GM19025 (cell line): Measurements from ENCODE around the gene LPO.

Source experiments
- ATAC-seq: cut with Tn5 transposase; IDR thresholded peaks from one replicate; pipeline ENCODE4 v1.9.1; 2021; ENCODE audit warnings: mild to moderate bottlenecking, low read depth, moderate library complexity; ENCODE audit not compliant: unreplicated experiment

The LPO gene

DNA sequence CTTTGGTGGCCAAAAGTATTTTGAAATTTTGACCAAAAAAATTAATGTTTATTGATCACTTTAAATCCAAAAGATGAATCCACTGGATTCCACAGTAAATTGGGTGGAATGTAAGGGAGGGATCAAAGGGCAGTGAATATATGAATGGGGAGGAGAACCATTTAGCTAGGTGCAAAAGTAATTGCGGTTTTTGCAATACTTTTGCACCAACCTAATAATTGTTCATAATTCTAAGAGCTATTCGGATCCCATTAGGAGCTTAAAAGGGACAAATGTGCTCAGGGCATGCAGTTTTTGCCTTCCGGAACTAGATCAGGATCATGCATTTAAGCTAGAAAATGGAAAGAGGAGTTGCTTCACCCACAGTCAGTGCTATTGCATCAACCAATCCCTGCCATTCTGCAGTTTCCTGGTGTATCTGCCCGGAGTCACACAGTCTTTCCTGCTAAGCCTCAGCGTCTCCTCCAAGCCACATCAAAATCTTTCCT, at the start of gene LPO:
Gene LPO, plus strand, starts transcription at position 438 of the 488 bp plus-strand sequence. CDS start 4,396 bp downstream, outside the sequence.
- ATAC-seq = no peak

DNA sequence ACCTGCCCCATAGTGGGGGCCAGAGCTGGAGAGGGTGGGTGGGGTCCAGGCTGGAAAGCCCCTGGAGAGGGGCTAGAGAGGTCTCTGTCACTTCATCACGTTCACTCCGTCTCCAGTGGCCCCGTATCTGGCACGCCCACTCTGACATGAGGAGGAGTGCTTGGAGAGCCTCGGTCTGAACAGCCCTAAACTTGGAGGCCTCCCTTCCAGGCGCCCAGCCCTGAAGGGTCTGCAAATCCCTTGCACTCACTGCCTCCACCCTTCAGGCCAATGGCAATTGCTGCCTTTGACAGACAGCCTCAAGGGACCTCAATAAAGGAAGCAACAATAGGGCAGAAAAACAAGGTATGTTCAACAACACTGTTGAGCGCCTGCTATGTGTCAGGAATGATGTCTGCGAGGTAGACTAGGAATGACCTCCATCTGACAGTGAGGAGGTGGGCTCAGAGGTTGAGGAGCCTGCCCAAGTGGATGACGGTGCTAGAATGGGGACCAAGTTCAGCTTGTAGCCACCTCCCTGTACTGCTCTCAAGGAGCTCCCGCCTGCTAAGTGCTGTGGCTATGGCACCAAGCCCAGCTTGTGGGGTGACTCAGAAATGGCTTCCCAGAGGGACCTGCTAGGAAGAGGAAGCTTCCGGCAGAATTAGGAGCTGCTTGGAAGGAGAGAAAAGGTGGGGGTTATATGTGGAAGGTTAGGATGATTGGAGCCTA, 48.8 kb upstream of the LPO start:
- ATAC-seq = no peak

DNA sequence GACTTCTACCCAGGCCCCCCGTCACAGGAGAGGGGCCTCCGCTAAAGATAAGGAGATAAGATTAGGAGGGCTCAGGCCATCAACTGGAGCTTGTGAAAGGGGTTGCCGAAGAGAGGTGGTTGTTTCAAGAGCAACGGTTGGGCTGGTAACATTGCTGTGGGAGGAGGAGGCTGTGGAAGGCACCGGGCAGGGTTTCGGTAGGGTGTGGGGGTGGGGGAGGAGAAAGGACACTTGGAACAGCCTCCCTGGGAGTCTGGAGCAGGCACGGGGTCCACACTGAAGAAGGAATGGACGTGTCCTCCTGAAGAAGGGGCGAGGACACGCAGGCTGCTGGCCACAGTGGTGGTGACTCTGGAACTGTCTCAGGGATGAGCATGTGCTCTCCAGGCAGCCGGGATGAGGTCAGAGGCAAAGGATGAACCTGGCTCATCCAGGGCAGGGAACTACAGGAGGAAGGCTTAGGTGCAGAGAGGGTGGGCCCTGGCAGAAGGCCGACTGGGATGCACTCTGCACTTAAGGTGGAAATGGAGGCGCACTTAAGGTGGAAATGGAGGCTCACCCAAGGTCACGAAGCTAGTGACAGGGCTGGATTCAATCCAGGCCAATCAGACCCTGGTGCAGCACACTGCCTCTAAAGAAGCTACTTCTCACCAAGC, 47.0 kb upstream of the LPO start:
- no peak for ATAC-seq

DNA sequence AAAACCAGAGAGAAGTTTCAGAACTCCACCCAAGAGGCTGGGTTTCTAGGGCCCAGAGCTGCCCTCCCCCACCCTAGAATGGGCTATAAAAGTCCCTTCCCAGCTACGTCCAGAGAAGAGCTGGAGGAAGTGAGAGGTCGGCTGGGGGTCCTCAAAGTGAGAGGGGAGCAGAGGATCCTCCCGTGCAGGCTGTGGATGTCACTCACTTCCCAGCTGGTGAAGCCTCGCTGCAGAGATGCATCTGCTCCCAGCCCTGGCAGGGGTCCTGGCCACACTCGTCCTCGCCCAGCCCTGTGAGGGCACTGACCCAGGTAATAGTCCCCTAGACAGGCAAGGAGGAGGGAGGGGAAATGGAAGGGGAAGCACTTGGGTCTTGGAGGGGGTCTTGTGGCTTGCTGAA, 45.8 kb upstream of the LPO start, which contains the start of gene EPX:
Gene EPX, plus strand, starts transcription at position 115 of the 400 bp plus-strand sequence. Its CDS starts 121 bp downstream, at position 236.
- ATAC-seq = no peak

DNA sequence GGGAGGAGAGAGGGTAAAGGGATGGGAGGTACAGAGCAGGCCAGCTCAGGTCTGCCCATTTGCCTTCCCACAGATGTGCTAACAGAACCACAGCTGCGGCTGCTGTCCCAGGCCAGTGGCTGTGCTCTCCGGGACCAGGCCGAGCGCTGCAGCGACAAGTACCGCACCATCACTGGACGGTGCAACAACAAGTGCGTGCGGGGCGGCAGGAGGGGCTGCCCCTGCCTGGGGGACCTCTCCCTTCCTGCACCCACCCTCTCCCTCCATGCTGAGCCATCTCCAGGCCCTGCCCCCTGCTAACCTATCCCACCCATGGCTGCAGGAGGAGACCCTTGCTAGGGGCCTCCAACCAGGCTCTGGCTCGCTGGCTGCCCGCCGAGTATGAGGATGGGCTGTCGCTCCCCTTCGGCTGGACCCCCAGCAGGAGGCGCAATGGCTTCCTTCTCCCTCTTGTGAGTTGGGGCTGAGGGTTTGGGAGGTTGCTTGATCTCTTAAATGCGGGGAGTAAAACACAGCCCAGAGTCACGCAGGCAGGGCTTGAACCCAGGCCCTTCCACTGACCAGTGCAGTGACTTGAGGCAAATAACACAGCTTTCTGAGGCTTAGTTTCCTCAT, 44.6 kb upstream of the LPO start:
- ATAC-seq = no peak

DNA sequence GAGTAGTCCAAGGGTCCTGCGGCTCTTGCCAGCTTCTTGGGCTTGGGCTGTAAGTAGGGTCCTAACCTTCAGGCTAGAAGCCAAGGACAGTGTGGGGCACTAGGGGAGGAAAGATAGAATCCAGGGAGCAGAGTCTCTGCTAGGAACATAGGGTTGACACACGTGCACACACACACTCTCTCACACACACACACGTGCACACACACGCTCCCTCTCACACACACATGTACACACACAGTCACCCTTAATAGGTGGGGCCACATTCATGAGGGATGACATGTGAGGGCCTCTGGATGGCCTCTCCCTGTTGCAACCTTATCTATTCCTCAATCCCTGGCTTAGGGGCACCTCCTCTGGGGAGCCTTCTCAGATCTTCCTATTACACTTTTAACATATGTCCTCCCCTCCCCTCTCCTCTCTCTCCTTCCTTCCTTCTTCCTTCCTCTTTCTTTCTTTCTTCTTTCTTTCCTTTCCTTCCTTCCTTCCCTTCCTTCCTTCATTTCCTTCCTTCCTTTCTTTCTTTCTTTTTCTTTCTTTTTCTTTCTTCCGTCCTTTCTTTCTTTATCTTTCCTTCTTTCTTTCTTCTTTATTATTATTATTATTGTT, 42.8 kb upstream of the LPO start:
- ATAC-seq = no peak

DNA sequence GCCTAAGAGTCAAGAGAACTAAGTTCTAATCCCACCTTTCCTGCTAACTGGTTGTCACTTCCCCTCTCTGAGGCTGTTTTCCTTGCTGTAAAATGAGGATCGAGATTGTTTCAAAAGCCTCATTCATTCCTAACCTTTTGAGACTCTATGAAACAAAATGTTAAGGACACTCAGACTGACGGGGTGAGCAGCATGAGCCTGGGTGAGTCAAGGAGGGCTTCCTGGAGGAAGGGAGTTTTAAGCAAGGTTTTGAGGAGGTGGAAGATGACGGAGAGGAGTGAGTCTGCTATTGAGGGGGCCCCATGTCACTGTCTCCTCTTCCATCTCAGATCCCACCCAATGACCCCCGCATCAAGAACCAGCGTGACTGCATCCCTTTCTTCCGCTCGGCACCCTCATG, 41.8 kb upstream of the LPO start:
- no peak for ATAC-seq

DNA sequence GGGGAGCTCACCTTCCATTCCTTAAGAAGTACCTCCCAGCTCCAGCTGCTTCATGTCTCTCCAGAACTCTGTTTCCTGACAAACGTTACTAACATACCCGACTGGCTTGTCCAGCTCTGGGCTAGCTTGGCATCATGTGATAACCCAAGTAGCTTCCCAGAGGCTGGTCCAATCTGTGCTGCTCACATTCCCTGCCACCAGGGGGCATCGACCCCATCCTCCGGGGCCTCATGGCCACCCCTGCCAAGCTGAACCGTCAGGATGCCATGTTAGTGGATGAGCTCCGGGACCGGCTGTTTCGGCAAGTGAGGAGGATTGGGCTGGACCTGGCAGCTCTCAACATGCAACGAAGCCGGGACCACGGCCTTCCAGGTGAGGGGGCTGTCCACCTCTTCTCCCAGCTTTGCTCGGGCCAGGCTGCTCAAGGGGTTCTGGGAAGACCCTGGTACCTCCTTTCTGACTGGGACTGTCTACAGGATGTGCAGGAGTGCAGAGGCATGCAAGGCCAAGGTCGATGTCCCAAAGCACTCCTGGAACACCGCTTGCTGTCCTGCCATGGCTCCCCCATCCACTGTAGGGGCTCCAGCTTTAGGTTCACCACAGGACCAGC, 38.3 kb upstream of the LPO start:
- no peak for ATAC-seq

DNA sequence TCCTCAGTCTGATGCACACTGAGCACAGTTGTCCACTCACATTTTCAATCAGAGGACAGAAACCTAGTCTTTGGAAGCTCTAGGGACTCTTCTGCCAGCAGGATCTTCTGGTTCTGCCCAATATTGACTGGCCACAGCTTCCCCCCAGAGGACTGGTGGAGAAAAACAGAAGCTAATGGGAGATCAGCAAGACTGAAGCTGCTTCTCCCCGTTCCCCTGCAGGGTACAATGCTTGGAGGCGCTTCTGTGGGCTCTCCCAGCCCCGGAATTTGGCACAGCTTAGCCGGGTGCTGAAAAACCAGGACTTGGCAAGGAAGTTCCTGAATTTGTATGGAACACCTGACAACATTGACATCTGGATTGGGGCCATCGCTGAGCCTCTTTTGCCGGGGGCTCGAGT, 35.5 kb upstream of the LPO start:
- no peak for ATAC-seq

DNA sequence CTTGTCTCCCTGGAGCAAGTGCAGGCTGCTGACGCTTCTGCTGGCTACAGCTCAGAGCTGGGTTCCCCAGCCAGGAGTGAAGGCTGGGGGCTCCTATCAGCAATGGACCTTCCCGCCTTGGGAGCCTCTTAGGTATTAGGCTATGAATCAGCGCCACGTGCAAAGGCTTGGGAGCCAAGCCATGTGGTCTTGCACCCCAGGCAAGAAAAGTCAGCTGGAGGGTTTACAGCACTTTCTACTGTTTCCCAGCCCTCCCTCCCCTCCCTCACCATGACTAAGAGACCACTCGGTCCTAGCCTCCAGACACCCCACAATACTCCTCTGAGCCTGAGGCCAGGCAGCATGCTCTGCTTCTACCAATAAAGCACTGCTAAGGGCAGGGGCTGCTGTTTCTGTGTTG, 33.6 kb upstream of the LPO start:
- no peak for ATAC-seq

DNA sequence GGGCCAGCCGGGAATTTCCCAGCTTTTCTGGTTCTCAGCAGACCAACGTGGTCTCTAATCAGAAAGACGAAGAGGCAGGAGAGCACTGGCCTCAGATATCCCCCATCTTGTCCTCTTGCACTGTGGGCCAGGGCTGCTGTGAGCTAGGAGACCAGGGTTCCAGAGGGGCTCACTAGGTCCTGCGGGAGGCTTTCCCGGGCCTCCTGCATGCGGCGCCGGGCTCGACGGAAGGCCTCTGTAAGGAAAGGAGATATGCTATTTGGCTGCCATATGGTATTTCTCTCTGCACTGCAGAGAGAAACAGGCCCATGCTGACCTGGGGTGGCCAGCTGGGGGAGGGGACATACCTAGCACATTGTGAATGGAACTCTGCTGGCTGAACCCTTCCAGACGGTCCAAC, 32.4 kb upstream of the LPO start:
- no peak for ATAC-seq

DNA sequence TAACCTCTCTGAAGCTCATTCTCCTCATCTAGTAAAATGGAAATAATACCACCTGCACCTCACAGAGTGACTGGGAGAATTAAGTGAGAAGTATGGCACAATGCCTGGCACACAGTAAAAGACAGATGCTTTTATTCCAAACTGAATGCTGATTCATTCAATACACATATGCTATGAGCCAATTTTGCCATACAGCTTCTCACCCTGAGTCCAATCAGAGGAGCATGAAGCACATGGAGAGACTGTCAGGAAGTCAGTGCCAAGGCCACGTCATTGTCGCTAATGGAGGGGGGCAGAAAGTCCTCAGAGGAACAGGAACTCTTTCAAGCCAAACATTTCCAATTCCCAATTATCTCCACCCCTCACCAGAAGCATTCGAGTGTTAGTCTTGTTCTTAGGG, 30.9 kb upstream of the LPO start:
- no peak for ATAC-seq

DNA sequence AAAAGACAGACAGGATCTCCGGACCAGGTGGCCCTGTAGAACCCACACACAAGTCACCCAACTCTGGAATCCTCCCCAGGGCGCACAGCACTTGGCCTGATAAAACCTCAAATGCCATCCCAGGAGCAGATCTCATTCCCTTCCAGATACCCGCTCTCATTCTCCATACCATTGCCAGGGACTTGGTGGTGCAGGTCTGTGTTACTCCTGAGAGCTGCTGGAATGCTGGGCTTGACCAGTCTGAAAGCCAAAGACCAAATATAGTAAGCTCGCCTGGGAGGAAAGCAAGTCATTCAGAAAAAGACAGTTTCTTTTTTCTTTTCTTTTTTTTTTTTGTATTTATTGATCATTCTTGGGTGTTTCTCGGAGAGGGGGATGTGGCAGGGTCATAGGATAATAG, 30.0 kb upstream of the LPO start:
- no peak for ATAC-seq

DNA sequence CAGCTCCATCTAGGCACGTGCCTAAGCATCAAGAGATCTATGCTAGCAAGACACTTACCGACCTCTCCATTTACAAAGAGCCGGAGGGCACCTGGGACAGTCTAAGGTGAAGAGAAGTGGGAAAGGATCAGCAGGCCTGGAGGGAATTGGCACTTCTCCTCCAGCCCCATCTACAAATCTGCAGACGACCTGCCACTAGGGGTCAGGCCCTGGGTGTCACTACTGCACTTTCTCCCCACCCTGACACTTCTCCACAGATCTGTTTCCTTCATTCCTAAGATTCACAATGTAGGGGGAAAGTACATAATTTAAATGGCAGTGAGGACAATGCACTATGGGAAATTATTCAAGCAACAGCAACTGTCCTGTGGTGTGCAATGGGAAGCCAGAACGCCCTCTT, 27.5 kb upstream of the LPO start:
- no peak for ATAC-seq

DNA sequence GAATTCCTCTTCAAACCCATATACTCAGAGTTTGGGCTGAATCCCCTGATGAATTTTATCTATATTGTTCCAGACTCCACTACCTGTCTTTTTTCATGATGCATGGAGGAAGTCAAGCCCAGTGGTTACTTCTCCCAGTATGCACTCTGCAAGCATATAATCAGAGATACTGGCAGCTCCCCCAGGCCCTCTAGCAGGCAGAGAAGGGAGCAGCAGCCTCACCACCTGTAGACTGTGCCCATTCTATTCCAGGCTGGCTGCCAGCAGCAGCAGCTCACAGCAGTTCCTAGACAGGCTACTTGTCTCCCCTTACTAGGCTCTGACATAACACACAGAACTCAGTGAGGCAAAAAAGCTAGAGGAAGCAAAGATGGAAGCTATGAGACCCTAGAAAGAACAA, 22.7 kb upstream of the LPO start:
- ATAC-seq = no peak

DNA sequence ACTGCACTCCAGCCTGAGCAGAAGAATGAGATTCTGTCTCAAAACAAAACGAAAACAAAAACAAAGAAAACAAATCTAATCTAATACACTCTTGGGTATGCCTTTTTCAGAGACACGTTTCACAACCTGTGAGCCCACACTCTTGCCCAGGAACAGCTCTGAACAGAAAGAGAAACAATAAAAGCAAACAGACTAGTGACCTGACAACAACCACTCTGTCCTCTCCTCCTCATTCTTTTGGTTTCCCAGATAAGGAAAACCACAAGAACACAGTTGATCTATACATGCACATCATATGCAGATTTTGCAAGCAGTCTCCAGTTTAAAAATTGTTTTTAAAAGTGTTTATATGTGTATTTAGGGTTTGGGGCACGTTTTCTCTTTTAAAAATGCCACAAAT, 20.6 kb upstream of the LPO start:
- no peak for ATAC-seq

DNA sequence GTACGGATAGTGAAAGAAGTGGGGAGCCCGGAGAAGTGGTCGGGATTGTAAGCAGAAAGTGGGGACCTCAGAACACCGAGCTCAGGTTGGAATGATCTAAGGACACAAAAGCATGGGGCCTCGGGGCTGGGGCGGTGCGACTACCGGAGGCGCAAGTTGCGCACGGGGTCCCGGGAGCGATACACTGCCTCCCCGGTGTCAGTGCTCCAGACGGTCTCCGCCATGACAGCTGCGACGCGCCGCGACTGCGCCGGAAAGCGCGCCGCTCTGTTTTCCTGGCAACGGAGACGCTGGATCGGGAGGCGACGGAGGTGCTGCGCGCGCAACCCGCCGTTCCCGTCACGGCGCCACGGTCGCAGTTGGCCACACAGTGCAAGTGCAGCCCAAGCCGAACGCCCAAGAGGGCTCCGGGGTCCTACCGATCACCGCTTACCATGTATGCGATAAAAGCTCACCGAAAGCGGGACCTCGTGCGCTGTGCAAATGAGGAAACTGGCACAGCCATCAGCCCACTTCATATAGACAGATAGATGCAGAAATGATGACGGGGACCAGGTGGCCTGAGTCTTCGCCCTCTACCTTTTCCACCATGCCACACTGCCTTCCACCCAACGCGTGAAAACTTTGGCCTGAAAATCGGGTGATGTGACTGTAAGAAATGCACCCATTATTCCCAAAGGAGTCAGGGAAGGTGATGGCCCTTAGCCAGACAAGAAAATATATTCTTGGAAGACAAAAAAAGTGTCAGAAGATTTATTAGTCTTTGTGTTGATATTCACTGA, 19.2 kb upstream of the LPO start, which contains the start of gene MKS1:
Gene MKS1, minus strand, starts transcription at position 249 of the 782 bp plus-strand sequence. Its CDS starts 25 bp downstream, at position 224.
- ATAC-seq = peak; percentile 92

DNA sequence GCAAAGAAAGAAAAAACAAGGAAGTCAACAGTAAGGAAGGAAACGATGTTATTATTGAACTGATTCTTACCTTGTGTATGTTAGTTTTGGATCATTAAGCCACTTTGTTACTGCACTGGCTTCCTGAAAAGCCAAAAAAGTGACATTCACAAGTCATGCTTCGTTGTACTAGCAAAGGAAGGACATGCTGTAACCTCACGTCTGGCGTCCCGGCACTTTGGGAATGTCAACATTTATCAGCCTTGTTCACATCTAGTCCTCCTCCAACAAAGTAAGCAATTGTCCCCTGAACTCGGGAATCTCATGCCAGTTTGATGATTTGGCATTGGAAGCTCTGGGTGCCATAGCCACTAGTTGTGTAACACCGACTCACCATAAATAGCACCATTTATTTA, 18.6 kb upstream of the LPO start:
- no peak for ATAC-seq

DNA sequence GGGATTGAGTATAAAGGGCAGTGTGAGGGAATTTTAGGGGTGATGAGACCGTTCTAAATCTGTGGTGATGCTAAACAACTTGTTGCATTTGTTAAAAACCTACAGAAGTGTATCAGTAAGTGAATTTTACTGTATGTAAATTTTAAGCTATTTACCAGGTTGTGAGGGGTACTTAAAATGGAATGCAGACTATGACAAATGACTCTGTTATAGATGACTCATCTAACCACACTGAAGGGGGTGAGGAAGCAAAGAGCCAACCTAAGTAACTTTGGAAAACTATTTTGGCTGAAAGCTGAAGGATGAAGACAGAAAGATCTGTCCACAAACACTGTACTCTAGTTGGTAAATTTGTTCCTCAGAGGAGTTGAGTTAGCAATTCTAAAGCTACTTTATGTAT, 14.1 kb upstream of the LPO start:
- ATAC-seq = no peak

DNA sequence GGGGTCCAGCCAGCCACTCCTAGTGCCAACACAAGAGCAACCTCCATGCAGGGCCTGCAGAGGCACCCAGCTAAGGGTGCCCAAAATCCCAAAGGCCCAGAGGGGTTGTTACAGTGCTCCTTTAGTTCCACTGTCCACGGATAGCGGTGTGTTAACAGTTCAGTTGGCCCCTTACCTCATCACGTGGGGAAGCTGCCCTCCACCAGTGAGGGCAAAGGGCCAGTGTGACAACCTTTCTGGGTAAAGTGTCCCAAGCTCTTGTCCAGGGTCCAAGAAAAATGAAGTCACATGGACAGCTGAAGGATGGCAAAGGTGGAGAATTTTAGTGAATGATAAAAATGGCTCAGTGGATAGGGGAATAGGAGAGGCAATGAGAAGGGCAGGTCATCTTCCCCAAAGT, 10.7 kb upstream of the LPO start:
- no peak for ATAC-seq
